HG02678 (cell line): ENCODE data around the gene CXCR4.
A peak's percentile ranks its signal among the peaks of the same experiment; 100 is the strongest.

Source experiments
- ATAC-seq: cut with Tn5 transposase; IDR thresholded peaks from one replicate; pipeline ENCODE4 v1.9.1; 2021; ENCODE audit warnings: mild to moderate bottlenecking, moderate library complexity; ENCODE audit not compliant: unreplicated experiment

Gene CXCR4

DNA sequence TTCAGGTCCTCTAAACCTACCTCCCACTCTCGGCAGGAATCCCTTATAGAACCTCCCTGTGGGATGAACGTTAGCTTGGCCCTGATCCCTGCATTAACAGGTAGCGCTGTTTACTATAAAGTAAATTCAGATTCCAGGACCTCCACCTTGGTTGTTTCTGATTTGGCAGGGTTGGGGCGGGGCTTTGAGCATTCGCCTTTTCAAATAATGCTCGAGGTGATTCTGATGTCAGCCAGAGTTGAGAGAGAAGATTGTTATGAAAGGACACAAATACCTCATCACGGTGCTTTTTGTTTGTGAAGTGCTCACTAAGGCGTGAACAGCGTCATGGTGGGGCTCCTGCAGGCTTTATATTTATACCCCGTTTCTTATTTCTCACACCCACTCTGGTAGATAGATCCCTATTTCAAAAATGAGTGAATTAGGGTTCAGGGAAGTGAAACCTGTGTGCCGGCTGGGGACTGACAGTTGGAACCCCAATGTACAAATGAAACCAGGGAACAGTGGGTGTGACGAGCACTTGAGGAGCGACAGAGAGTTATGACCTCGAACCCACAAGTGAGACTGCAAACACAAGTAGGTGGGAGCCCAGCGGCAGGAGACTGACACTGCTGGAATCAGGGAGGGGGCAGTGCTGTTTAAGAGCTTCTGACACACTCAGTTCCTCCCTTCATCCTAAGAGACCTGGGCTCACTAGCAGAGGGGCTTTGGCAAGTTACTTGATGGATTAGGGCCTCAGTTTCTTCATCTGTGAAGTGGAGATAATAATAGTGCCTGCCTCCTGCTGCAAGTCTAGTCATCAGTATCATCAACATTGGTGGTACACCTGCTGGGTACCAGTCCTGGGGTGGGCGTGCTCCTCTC, 14.2 kb upstream of the CXCR4 start:
- peak; percentile 71 for ATAC-seq

DNA sequence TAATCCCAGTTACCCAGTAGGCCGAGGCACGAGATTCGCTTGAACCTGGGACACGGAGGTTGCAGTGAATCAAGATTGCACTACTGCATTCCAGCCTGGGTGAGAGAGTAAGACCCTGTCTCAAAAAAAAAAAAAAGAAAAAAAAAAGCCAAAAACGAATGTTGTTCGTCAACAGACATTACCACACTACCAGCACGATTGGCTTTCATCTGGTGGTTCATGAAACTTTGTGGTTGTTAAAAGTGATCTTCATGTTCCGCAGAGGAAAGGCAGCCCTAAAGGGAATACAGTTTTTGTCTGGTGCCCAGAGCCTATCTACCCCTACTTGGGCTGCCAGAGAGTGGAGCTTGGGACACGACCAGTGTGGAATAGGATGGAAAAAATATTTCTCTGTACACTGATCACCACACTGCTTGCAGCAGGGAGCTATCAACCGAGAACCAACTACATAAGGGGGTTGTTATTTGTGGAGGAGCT, 13.6 kb upstream of the CXCR4 start:
- peak; percentile 1 for ATAC-seq

- ATAC-seq = no peak
Observed at GRCh38 chr2:136130511-136130910, 12.6 kb upstream of the CXCR4 start.

GRCh38 chr2:136130045-136130444, 12.1 kb upstream of the CXCR4 start:
- ATAC-seq = no peak

GRCh38 chr2:136129601-136130000, 11.7 kb upstream of the CXCR4 start:
- ATAC-seq = no peak

- no peak for ATAC-seq
Observed at GRCh38 chr2:136128905-136129304, 11.0 kb upstream of the CXCR4 start.

- no peak for ATAC-seq
Observed at GRCh38 chr2:136128366-136128765, 10.4 kb upstream of the CXCR4 start.

GRCh38 chr2:136127356-136127755, 9.4 kb upstream of the CXCR4 start:
- ATAC-seq = no peak

GRCh38 chr2:136126421-136126926, 8.5 kb upstream of the CXCR4 start:
- no peak for ATAC-seq

GRCh38 chr2:136126021-136126420, 8.1 kb upstream of the CXCR4 start:
- ATAC-seq = no peak

- no peak for ATAC-seq
Observed at GRCh38 chr2:136125236-136125635, 7.3 kb upstream of the CXCR4 start.

DNA sequence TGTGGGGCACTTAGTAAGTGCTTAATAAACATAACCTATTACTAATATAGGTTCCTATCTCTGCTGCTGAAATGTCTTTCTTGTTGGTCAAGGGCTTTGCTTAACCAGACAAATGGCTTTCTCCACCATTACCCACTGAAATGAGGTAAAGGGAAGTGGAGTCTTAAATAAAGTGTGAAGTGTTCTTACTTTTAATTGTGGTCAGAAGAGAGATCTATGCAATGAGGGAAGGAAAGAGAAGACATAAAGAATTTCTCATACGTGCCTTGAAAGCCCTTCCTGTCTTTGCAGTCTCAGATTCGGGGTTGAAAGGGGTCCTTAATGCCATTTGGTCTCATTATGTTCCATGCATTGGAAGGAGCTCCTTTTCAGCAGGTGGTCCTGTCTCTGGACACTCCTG, 6.9 kb upstream of the CXCR4 start:
- no peak for ATAC-seq

- ATAC-seq = no peak
Observed at GRCh38 chr2:136122661-136123060, 4.7 kb upstream of the CXCR4 start.

- no peak for ATAC-seq
Observed at GRCh38 chr2:136121204-136121910, 3.4 kb upstream of the CXCR4 start.

DNA sequence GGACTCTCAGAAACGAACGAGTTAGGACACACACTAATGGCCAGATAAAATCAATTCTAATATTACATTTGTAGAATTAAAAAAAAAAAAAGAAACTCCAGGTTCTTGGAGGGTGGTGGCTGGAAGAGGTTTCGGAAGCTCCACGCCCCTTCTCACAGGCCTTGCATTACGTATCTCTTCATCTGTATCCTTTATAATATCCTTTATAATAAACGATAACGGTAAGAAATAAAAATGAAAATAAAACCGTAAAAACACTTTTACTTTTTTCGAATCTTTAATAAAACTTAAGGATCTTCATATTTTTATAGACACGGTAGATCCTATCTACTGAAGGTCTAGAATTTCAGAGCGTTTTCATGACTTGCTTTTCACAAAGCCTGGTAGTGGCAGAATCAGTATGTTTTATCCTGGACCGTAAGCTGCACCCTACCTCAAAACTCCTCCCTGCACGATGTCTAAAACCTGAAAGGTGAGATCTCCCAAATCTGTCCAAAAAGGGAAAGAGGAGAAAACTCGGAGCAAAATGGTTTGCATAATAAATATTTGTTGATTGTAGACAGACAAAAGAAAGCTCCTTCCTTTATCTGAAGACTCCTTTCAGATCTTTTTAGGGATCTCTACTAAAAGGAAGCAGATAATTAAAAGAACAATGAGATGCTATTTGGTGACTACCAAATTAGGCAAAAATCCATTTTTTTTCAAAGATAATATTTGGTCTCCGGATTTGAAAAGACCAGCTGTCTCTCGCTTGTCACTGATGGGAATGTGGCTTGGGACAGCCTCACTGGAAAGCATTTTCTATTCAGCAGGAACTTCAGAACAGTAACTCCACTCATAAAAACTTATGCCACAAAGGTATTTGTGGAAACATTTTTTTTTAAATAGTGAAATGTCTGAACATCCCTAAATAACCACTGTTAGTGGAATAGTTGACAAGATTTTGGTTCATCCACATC, 2.0 kb upstream of the CXCR4 start:
- ATAC-seq = no peak

DNA sequence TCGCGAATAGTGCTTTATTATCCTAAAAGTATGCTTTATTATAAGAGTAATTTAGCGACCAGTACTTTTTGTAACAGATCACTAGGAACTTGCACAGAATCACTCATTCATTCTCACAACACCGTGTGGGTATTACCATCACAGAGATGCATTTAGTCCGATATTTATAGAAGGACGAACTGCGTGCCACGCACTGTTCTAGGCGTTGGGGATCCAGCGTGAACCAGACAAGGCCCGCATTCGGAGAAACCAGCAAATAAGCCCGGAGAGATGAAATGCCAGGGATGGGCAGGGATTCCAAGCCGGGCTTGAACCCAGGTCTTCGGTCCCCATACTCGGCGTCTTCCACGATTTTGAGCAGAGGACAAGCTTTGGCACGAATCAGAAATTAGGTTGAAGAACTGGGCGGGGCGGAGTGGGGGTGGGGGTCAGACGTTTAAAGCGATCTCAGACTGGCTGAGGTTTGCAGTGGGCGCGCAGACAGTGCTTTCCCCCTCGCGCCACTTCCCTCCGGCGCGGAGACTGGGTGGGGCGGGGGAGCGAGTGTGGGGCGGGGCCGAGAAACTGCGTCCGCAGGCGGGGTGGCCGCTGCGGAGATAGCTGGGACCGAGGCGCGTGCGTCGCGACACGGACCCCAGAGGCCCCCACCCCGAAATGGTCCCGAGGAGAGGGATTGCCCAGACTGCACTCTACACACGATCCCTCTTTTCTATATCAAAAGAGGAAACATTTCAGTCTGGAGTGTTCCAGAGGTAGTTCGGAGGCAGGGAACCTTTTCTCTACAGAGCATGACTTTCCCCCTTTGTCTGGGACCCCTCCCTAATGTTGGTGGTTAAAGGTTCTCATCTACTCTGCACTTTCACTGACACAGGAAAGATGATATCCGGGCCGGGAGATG, 1.1 kb upstream of the CXCR4 start:
- peak; percentile 28 for ATAC-seq

GRCh38 chr2:136117391-136117841, 533 bp downstream of the CXCR4 start:
- peak; percentile 17 for ATAC-seq

- peak; percentile 60 for ATAC-seq
Observed at GRCh38 chr2:136116813-136117390, 1.0 kb downstream of the CXCR4 start.

DNA sequence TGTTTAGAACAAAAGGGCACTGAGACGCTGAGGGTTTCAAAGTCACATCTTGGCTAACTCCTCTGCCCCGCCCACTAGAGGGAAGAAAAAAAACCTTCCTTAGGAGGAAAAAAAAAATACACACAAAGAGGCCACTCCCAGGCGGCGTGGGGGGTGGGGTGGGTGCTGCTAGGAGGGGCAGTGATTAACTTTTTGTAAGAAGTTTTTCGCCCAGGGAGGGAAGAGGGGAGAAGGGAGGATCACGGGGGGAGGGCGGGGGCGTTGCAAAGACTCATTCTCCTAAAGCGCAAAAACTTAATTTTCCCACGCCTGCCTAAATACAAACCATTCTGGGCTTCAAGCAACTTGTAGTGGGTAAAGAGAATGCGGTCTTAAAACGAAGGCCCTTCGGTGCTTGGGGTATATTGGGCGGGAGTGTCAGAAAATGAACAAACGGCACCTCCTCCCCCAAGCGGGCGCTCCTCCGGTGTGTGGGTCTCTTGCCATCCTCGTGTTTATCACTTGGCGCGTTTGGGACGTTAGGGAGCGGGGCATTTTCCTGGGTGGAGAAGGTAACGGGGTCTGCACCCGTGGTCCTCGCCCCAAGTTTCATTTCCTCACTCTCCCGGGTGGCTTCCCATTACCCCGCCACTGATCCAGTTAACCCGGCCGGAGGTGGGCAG, 1.7 kb downstream of the CXCR4 start:
- ATAC-seq = no peak
